NCI-H146 (cell line): ENCODE measurements around the gene HOATZ.

Experiments used
- DNase-seq: peaks from one replicate; lab custom pipeline; 2025; lab: John Stamatoyannopoulos, UW

The HOATZ gene

GRCh38 chr11:111549196-111549868, 34.8 kb downstream of the HOATZ start:
- DNase-seq: no peak

- DNase-seq: no peak
These were observed 35.3 kb downstream of the HOATZ start for GRCh38 chr11:111549869-111550203.

GRCh38 chr11:111550258-111550657, 35.7 kb downstream of the HOATZ start:
- no peak for DNase-seq

- no peak for DNase-seq
These were observed 40.0 kb downstream of the HOATZ start for GRCh38 chr11:111554532-111554931.

GRCh38 chr11:111555255-111555654, 40.7 kb downstream of the HOATZ start:
- no peak for DNase-seq

- no peak for DNase-seq
These were observed 43.0 kb downstream of the HOATZ start for GRCh38 chr11:111557425-111558111.

- no peak for DNase-seq
These were observed 45.4 kb downstream of the HOATZ start for GRCh38 chr11:111559800-111560464.

- DNase-seq: no peak
These were observed 46.2 kb downstream of the HOATZ start for GRCh38 chr11:111560800-111561199.

GRCh38 chr11:111561306-111561705, 46.7 kb downstream of the HOATZ start:
- no peak for DNase-seq

GRCh38 chr11:111561791-111562325, 47.3 kb downstream of the HOATZ start:
- no peak for DNase-seq

GRCh38 chr11:111562692-111563389, 48.3 kb downstream of the HOATZ start:
- DNase-seq: no peak

GRCh38 chr11:111565114-111565720, 50.6 kb downstream of the HOATZ start:
- peak; percentile 49 for DNase-seq

- DNase-seq: peak; percentile 43
These were observed 51.7 kb downstream of the HOATZ start for GRCh38 chr11:111566324-111566723.

- DNase-seq: no peak
These were observed 54.9 kb downstream of the HOATZ start for GRCh38 chr11:111569476-111569875.

GRCh38 chr11:111570796-111571195, 56.2 kb downstream of the HOATZ start:
- DNase-seq: no peak

- DNase-seq: no peak
These were observed 57.4 kb downstream of the HOATZ start for GRCh38 chr11:111571829-111572501.

- no peak for DNase-seq
These were observed 58.0 kb downstream of the HOATZ start for GRCh38 chr11:111572581-111572980.

- DNase-seq: no peak
These were observed 59.3 kb downstream of the HOATZ start for GRCh38 chr11:111573821-111574249.

- DNase-seq: peak; percentile 16
These were observed 60.0 kb downstream of the HOATZ start for GRCh38 chr11:111574373-111575225.

GRCh38 chr11:111575740-111576139, 61.2 kb downstream of the HOATZ start:
- no peak for DNase-seq
